H1 (cell line): ENCODE measurements around the gene LRRC27. TPM values are rescaled to one million over a fixed set of nuclear protein-coding genes. Genes with fewer than 3 reads are reported as not detected.

Source experiments
- CTCF ChIA-PET: fragments of 300-600 bp; sonication (Branson Sonifier 250); formaldehyde crosslinking; loops from one replicate; lab custom pipeline; 2021; ENCODE audit not compliant: partially characterized antibody; lab: Charles Lee
- POLR2A ChIA-PET: fragments of 300-600 bp; sonication (Branson Sonifier 250); formaldehyde crosslinking; loops from one replicate; lab custom pipeline; 2021; ENCODE audit warnings: inconsistent platforms; ENCODE audit not compliant: partially characterized antibody; lab: Charles Lee
- DNase-seq, 2 experiments: peaks; one replicate each; pipeline versions ENCODE4 v3.0.0 to v3.0.0-alpha.2; 2010 to 2022; ENCODE audit warnings: low spot score in 2 of 2, low read depth in 1 of 2, mixed read lengths in 1 of 2
- FAIRE-seq: peaks from 2 replicates; lab custom pipeline; 2011; peaks lifted over from hg19 to GRCh38; lab: Jason Lieb, UNC
- H2AFZ ChIP-seq: 2 replicates; pipeline ENCODE4 v1.8.1; 2012; ENCODE audit warnings: low read length, inconsistent platforms
- H2AK5ac ChIP-seq: 2 replicates; pipeline ENCODE4 v1.6.1; 2013; ENCODE audit warnings: low read depth, low read length
- H2BK120ac ChIP-seq: replicated peaks from 2 replicates; pipeline ENCODE3; 2013; ENCODE audit warnings: low read depth, low read length, inconsistent platforms
- H2BK12ac ChIP-seq: 2 replicates; pipeline ENCODE4 v1.6.1; 2013; ENCODE audit warnings: low read depth, low read length
- H2BK15ac ChIP-seq: 2 replicates; pipeline ENCODE4 v1.6.1; 2013; ENCODE audit warnings: low read length
- H2BK20ac ChIP-seq: 2 replicates; pipeline ENCODE4 v1.6.1; 2013; ENCODE audit warnings: low read length
- H2BK5ac ChIP-seq: 2 replicates; pipeline ENCODE4 v1.6.1; 2013; ENCODE audit warnings: low read depth, low read length
- H3K14ac ChIP-seq: 2 replicates; pipeline ENCODE4 v1.6.1; 2013; ENCODE audit warnings: inconsistent platforms; ENCODE audit not compliant: insufficient read length
- H3K18ac ChIP-seq: 2 replicates; pipeline ENCODE4 v1.6.1; 2013; ENCODE audit warnings: low read length; ENCODE audit errors: extremely low read depth
- H3K23ac ChIP-seq: 2 replicates; pipeline ENCODE4 v1.6.1; 2013; ENCODE audit warnings: inconsistent platforms; ENCODE audit not compliant: insufficient read length
- H3K23me2 ChIP-seq: 2 replicates; pipeline ENCODE4 v1.6.1; 2013; ENCODE audit warnings: low read depth, low read length
- H3K27ac ChIP-seq: 2 replicates; pipeline ENCODE4 v1.6.1; 2011; ENCODE audit warnings: low read depth, low read length, inconsistent platforms
- H3K27me3 ChIP-seq, 4 experiments: replicated peaks in 1 of 4; 1 replicate in 1 of 4; 2 replicates in 3 of 4; pipeline versions ENCODE4 v1.6.1 to v1.8.1; 2011 to 2013; ENCODE audit warnings: low read length in 3 of 4, mild to moderate bottlenecking in 3 of 4, inconsistent platforms in 2 of 4, mixed read lengths in 2 of 4, moderate library complexity in 1 of 4; ENCODE audit not compliant: control insufficient read depth in 3 of 4, insufficient read depth in 3 of 4; ENCODE audit errors: extremely low read depth in 1 of 4
- H3K36me3 ChIP-seq, 4 experiments: 2 replicates each; pipeline versions ENCODE4 v1.6.1 to v1.8.1; 2011 to 2013; ENCODE audit warnings: mild to moderate bottlenecking in 4 of 4, low read length in 3 of 4, moderate library complexity in 2 of 4, control low read depth in 1 of 4, inconsistent platforms in 1 of 4; ENCODE audit not compliant: insufficient read depth in 4 of 4, control insufficient read depth in 2 of 4
- H3K4ac ChIP-seq: replicated peaks from 2 replicates; pipeline ENCODE3; 2013; ENCODE audit warnings: low read length, low read depth, mixed read lengths, inconsistent platforms; ENCODE audit not compliant: insufficient read length
- H3K4me1 ChIP-seq, 4 experiments: replicated peaks in 1 of 4; 1 replicate in 1 of 4; 2 replicates in 3 of 4; pipeline versions ENCODE4 v1.6.1 to v1.8.1; 2011 to 2013; ENCODE audit warnings: low read length in 3 of 4, inconsistent platforms in 2 of 4, mixed read lengths in 1 of 4; ENCODE audit not compliant: insufficient read depth in 4 of 4, control insufficient read depth in 3 of 4
- H3K4me2 ChIP-seq, 2 experiments: 2 replicates each; pipeline versions ENCODE4 v1.6.1 to v1.8.1; 2011 to 2013; ENCODE audit warnings: low read depth in 2 of 2, low read length in 2 of 2, control low read depth in 1 of 2, inconsistent platforms in 1 of 2, mild to moderate bottlenecking in 1 of 2; ENCODE audit not compliant: insufficient read depth in 1 of 2
- H3K4me3 ChIP-seq, 4 experiments: fragments of 200-600, 300-600 bp in 1 of 4; sonication (generic), shearing (Covaris generic), sonication (Bioruptor Twin) in 1 of 4; 2 replicates each; pipeline versions ENCODE4 v1.5.1 to v1.8.1; 2011 to 2016; ENCODE audit warnings: low read length in 4 of 4, low read depth in 3 of 4, control low read depth in 2 of 4, inconsistent platforms in 2 of 4, mild to moderate bottlenecking in 2 of 4, mixed read lengths in 1 of 4, moderate library complexity in 1 of 4; ENCODE audit not compliant: insufficient read depth in 2 of 4; ENCODE audit errors: extremely low read depth in 1 of 4
- H3K56ac ChIP-seq: replicated peaks from 2 replicates; pipeline ENCODE3; 2013; ENCODE audit warnings: low read depth, mild to moderate bottlenecking, mixed read lengths, low read length, inconsistent platforms; ENCODE audit not compliant: insufficient read length
- H3K79me1 ChIP-seq: 2 replicates; pipeline ENCODE4 v1.6.1; 2013; ENCODE audit warnings: low read depth, low read length, control low read depth
- H3K79me2 ChIP-seq, 2 experiments: 2 replicates each; pipeline versions ENCODE4 v1.6.1 to v1.8.1; 2012 to 2013; ENCODE audit warnings: low read length in 2 of 2, mild to moderate bottlenecking in 2 of 2, inconsistent platforms in 1 of 2; ENCODE audit not compliant: insufficient read depth in 2 of 2, control insufficient read depth in 1 of 2
- H3K9ac ChIP-seq, 4 experiments: replicated peaks in 1 of 4; 1 replicate in 1 of 4; 2 replicates in 3 of 4; pipeline versions ENCODE4 v1.6.1 to v1.8.1; 2011 to 2013; ENCODE audit warnings: low read depth in 3 of 4, low read length in 3 of 4, control low read depth in 2 of 4, mild to moderate bottlenecking in 2 of 4, moderate library complexity in 2 of 4, inconsistent platforms in 1 of 4; ENCODE audit errors: extremely low read depth in 1 of 4
- H3K9me3 ChIP-seq, 2 experiments: 2 replicates each; pipeline versions ENCODE4 v1.6.1 to v1.8.1; 2012 to 2013; ENCODE audit warnings: mild to moderate bottlenecking in 2 of 2, moderate library complexity in 2 of 2, control low read depth in 1 of 2, inconsistent platforms in 1 of 2, low read depth in 1 of 2, low read length in 1 of 2, mixed read lengths in 1 of 2; ENCODE audit not compliant: insufficient read depth in 2 of 2
- H4K20me1 ChIP-seq, 2 experiments: replicated peaks in 1 of 2; 2 replicates each; pipeline versions ENCODE3 to v1.8.1; 2011 to 2013; ENCODE audit warnings: inconsistent platforms in 2 of 2, low read length in 2 of 2, mild to moderate bottlenecking in 1 of 2; ENCODE audit not compliant: insufficient read depth in 2 of 2, control insufficient read depth in 1 of 2
- H4K5ac ChIP-seq: 2 replicates; pipeline ENCODE4 v1.6.1; 2013; ENCODE audit warnings: low read length, low read depth, mixed read lengths, inconsistent platforms; ENCODE audit not compliant: insufficient read length
- H4K8ac ChIP-seq: 2 replicates; pipeline ENCODE4 v1.8.0; 2013; ENCODE audit warnings: mild to moderate bottlenecking, moderate library complexity, low read length, inconsistent platforms; ENCODE audit not compliant: insufficient read depth; ENCODE audit errors: extremely low read depth
- H4K91ac ChIP-seq: replicated peaks from 2 replicates; pipeline ENCODE3; 2013; ENCODE audit warnings: low read length, mixed read lengths, inconsistent platforms; ENCODE audit not compliant: insufficient read length
- ASH2L ChIP-seq: fragments of 200-600, 300-600 bp; sonication (generic); IDR thresholded peaks from one replicate; pipeline ENCODE4 v1.7.1; 2017; ENCODE audit warnings: low read length
- BACH1 ChIP-seq: IDR thresholded peaks from 2 replicates; pipeline ENCODE4 v1.6.1; 2012; ENCODE audit warnings: low read length, improper control_type of control experiment
- CBX8 ChIP-seq: fragments of 300-800, 300-1000 bp; sonication (generic); IDR thresholded peaks from 2 replicates; pipeline ENCODE4 v1.7.1; 2016; ENCODE audit warnings: low read depth, low read length, borderline replicate concordance
- CEBPB ChIP-seq: IDR thresholded peaks from 2 replicates; pipeline ENCODE4 v1.6.1; 2012; ENCODE audit warnings: low read depth, low read length
- CREB1 ChIP-seq: IDR thresholded peaks from 2 replicates; pipeline ENCODE4 v1.6.1; 2012; ENCODE audit warnings: inconsistent platforms
- CTBP2 ChIP-seq: IDR thresholded peaks from 2 replicates; pipeline ENCODE4 v1.7.0; 2011; ENCODE audit warnings: borderline replicate concordance, mild to moderate bottlenecking, moderate library complexity, mixed read lengths, low read length; ENCODE audit not compliant: insufficient read depth, insufficient read length
- HDAC6 ChIP-seq: IDR thresholded peaks from one replicate; pipeline ENCODE4 v1.7.1; 2012; ENCODE audit warnings: low read depth, mild to moderate bottlenecking, inconsistent platforms, low read length, moderate library complexity
- NANOG ChIP-seq: IDR thresholded peaks from 2 replicates; pipeline ENCODE4 v1.6.1; 2011; ENCODE audit warnings: low read length, low read depth, mild to moderate bottlenecking, inconsistent platforms; ENCODE audit not compliant: insufficient read depth, poor library complexity, severe bottlenecking
- RXRA ChIP-seq: IDR thresholded peaks from 2 replicates; pipeline ENCODE4 v1.6.1; 2011; ENCODE audit warnings: low read depth, mild to moderate bottlenecking, low read length, moderate library complexity; ENCODE audit not compliant: insufficient read depth
- YY1 ChIP-seq: IDR thresholded peaks from 2 replicates; pipeline ENCODE4 v1.6.1; 2011; ENCODE audit warnings: low read depth, mild to moderate bottlenecking, low read length
- WGBS, 2 experiments: shearing (Covaris generic) in 1 of 2; methylation state at CpG; one replicate each; pipeline versions ENCODE4 v1.1.6 to v1.1.7; 2013 to 2015; ENCODE audit warnings: low lambda C conversion rate in 2 of 2, mixed read lengths in 2 of 2, inconsistent platforms in 1 of 2, low coverage in 1 of 2, missing lambda C conversion rate in 1 of 2; ENCODE audit not compliant: insufficient replicate concordance in 2 of 2, insufficient coverage in 1 of 2, insufficient read length in 1 of 2; ENCODE audit errors: extremely low coverage in 1 of 2, missing lambda C conversion rate in 1 of 2; 5-methylcytosine and 5-hydroxymethylcytosine counted together
- polyA plus RNA-seq, 7 experiments: library from polyadenylated mRNA; depleted of rRNA in 3 of 7; stranded (reverse) in 5 of 7; unstranded in 2 of 7; fragments of >200 nt in 5 of 7; fragments of 200-250 nt in 2 of 7; gene quantifications; 1 replicate in 5 of 7; 2 replicates in 1 of 7; 4 replicates in 1 of 7; pipeline versions ENCODE4 v1.2.1 to v1.2.3, GENCODE V29; 2011 to 2013; ENCODE audit warnings: missing spikeins in 2 of 7, mixed read lengths in 2 of 7
- total RNA-seq: library from RNA; stranded (reverse); fragmentation: NEBNext Ultra II Directional; extraction: Animal tissue kit (Norgen Biotek cat#: 25700); gene quantifications from 2 replicates; pipeline ENCODE4 v1.2.1, GENCODE V29; 2021
- TF ChIP-seq, protein P1 (sequence below): IDR thresholded peaks from 2 replicates; pipeline ENCODE4 v1.6.1; 2012; ENCODE audit warnings: inconsistent platforms

LRRC27 gene
- total and polyA plus RNA-seq, 2 of the 8 experiments (the other 6 are each of a cell fraction or from before 2014, with no cell fraction given): 1.2 to 3.8 TPM

DNA sequence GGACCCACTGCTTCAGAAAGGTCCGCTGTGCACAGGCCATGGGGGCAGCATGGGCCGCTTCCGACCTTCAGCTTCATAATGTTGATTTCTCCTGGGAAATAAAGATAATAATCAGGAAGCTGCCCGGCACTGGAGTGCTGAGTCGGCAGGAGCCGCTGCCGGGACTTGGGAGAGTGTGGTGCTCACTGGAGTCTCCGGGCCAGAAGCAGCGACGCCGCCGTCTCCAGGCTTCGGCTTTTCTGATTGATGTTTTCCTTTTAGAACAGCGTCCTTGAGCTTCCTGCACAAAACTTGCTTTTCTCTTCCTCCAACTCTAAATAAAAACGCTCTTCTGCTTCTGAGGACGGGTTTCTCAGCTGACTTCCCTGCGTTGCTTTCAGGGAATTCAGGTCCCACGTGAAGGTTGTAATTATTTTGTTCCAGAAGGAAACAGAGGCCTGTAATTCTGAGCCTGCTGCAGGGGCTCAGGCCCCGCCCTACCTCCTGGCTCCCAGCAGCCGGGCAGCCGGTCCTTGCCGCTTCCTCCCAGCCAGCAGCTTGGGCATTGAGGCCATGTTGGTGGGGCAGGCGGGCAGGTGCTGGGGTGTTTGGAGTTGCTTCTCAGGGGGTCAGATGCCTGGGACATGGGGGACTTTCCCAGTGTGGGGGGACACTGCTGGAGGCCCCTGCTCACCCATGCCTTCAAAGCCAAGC lies 79.7 kb downstream of the LRRC27 start:
- Histone ChIP-seq H2BK20ac (0 out of 2 replicates have a peak overlapping the region, but pooled peaks have one; percentile 80), H4K8ac (peak overlapping the region; percentile 22), H3K4me3 (no peak overlapping the region), H3K23me2 (peaks cover 7% of the 10 kb centered on the region; the same call in 1 of the 2 replicates), H3K56ac (no peak overlapping the region), H2BK5ac (peak overlapping the region; percentile 97; the same call in 1 of the 2 replicates), H3K4ac (no peak overlapping the region), H3K27ac (no peak overlapping the region), H3K4me2 (no peak overlapping the region), H2BK15ac (peak overlapping the region; percentile 8; the same call in 1 of the 2 replicates), H2BK12ac (no peak overlapping the region), H3K36me3 (no peaks in the 10 kb centered on the region), H2AFZ (no peak overlapping the region), H3K9ac (no peak overlapping the region), H4K20me1 (peaks cover 0 to 6% of the 10 kb centered on the region in 2 experiments), H3K4me1 (peaks cover 3 to 51% (median 40%) of the 10 kb centered on the region in 4 experiments), H3K23ac (no peak overlapping the region), H3K18ac (no peak overlapping the region; the same call in 1 of the 2 replicates), H3K79me1 (peaks cover 6% of the 10 kb centered on the region), H4K5ac (no peak overlapping the region), H4K91ac (peak overlapping the region; percentile 69), H3K79me2 (peaks cover 0 to 4% of the 10 kb centered on the region in 2 experiments; a peak in 1 of 4 replicates), H2BK120ac (peak overlapping the region; percentile 26), H3K14ac (no peak overlapping the region), H2AK5ac (0 out of 2 replicates have a peak overlapping the region, but pooled peaks have one; percentile 53), H3K27me3 (0 out of 7 replicates have a peak, but pooled peaks cover 0 to 2% (median 0%) of the 10 kb centered on the region in 4 experiments), H3K9me3 (no peaks in the 10 kb centered on the region)
- POLR2A ChIA-PET: interaction anchor here (1.1 to 2.1 kb wide), 6 partner anchors 8 to 55 kb away, joined by 3 to 7 read pairs (median 4); no protein-coding TSS in a partner anchor
- CTCF ChIA-PET: interaction anchor here (0.5 to 3.5 kb wide), 12 partner anchors 7 to 394 kb away, joined by 3 to 16 read pairs (median 4); no protein-coding TSS in a partner anchor
- no peak for DNase-seq
- FAIRE-seq: no peak
- WGBS, 2 experiments: 78% methylated on average over 23 of the region's 23 CpGs; no CpG with 5 or more reads in 1 of the 2 experiments
- no peak for TF ChIP-seq CTBP2
- TF ChIP-seq CEBPB: no peak
- TF ChIP-seq NANOG: no peak
- TF ChIP-seq RXRA: no peak
- no peak for TF ChIP-seq YY1
- TF ChIP-seq, protein P1, sequence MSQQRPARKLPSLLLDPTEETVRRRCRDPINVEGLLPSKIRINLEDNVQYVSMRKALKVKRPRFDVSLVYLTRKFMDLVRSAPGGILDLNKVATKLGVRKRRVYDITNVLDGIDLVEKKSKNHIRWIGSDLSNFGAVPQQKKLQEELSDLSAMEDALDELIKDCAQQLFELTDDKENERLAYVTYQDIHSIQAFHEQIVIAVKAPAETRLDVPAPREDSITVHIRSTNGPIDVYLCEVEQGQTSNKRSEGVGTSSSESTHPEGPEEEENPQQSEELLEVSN: 0 out of 2 replicates have a peak, but pooled peaks have one; percentile 13
- no peak for TF ChIP-seq HDAC6
- no peak for TF ChIP-seq CREB1
- TF ChIP-seq ASH2L: no peak
- TF ChIP-seq BACH1: no peak
- TF ChIP-seq CBX8: no peak
